Left renal pelvis (tissue), 4 donors: ENCODE results near the gene KRTAP10-11. TPM values are rescaled to one million over a fixed set of nuclear protein-coding genes. Genes with fewer than 3 reads are reported as not detected.
"Not testable (repeated sequence)": the region's sequence is repeated elsewhere in the genome, so short reads cannot be mapped to it uniquely, and the experiment has no call there.

Experiments used
- DNase-seq, 4 donors: peaks; one replicate each; pipeline ENCODE4 v3.0.0-alpha.2; 2013; ENCODE audit warnings: low read depth in 4 of 4, low spot score in 3 of 4
- polyA plus RNA-seq, 4 donors: library from polyadenylated mRNA; unstranded; fragments of 120-200 nt; gene quantifications; one replicate each; pipeline ENCODE4 v1.2.1, GENCODE V29; 2013; ENCODE audit not compliant: insufficient read length in 4 of 4

Gene KRTAP10-11
- polyA plus RNA-seq, 4 donors, result not detected

GRCh38 chr21:44614161-44614631, 32.0 kb upstream of the KRTAP10-11 start:
- no peak for DNase-seq

GRCh38 chr21:44614961-44615391, 31.2 kb upstream of the KRTAP10-11 start:
- DNase-seq, result no peak

GRCh38 chr21:44615466-44615865, 30.7 kb upstream of the KRTAP10-11 start:
- DNase-seq, result no peak

- DNase-seq, result no peak
These were observed 30.2 kb upstream of the KRTAP10-11 start for GRCh38 chr21:44615911-44616590.

- DNase-seq, result no peak
These were observed 29.7 kb upstream of the KRTAP10-11 start for GRCh38 chr21:44616591-44616926.

GRCh38 chr21:44617071-44617501, 29.1 kb upstream of the KRTAP10-11 start:
- DNase-seq, result no peak

- DNase-seq, result no peak
These were observed 27.7 kb upstream of the KRTAP10-11 start for GRCh38 chr21:44618504-44618903.

- no peak for DNase-seq
These were observed 27.3 kb upstream of the KRTAP10-11 start for GRCh38 chr21:44618909-44619308.

- no peak for DNase-seq
These were observed 26.3 kb upstream of the KRTAP10-11 start for GRCh38 chr21:44619886-44620285.

GRCh38 chr21:44623575-44623974, 22.6 kb upstream of the KRTAP10-11 start:
- no peak for DNase-seq

GRCh38 chr21:44625756-44626155, 20.5 kb upstream of the KRTAP10-11 start:
- no peak for DNase-seq

- DNase-seq, result no peak
These were observed 20.0 kb upstream of the KRTAP10-11 start for GRCh38 chr21:44626262-44626661.

- no peak for DNase-seq
These were observed 19.5 kb upstream of the KRTAP10-11 start, which contains the start of gene KRTAP10-9 for GRCh38 chr21:44626673-44627143. KRTAP10-9 (plus strand) TSS chr21:44627093; CDS start chr21:44627172, 79 bp downstream.

GRCh38 chr21:44627181-44627822, 18.9 kb upstream of the KRTAP10-11 start:
- DNase-seq, result not testable (repeated sequence)

GRCh38 chr21:44627831-44628233, 18.4 kb upstream of the KRTAP10-11 start:
- DNase-seq, result not testable (repeated sequence)

GRCh38 chr21:44628707-44629391, 17.4 kb upstream of the KRTAP10-11 start:
- DNase-seq, result no peak

- no peak for DNase-seq
These were observed 15.8 kb upstream of the KRTAP10-11 start for GRCh38 chr21:44630440-44630839.

GRCh38 chr21:44632067-44632466, 14.1 kb upstream of the KRTAP10-11 start:
- no peak for DNase-seq

- DNase-seq, result no peak
These were observed 9.8 kb upstream of the KRTAP10-11 start for GRCh38 chr21:44636209-44637017.

GRCh38 chr21:44637018-44637850, 9.0 kb upstream of the KRTAP10-11 start, which contains the start of gene KRTAP10-10:
KRTAP10-10 (plus strand) TSS chr21:44637356; CDS start chr21:44637418, 62 bp downstream.
- no peak for DNase-seq
